Ovary (tissue), 3 donors: Measurements from ENCODE around the gene LRRC4C.

Experiments used
- CTCF ChIP-seq, 3 donors: fragments of 450-650 bp in 2 of 3; fragments of 200-600 bp in 1 of 3; IDR thresholded peaks; one replicate each; pipeline versions ENCODE4 v1.5.1 to v1.8.0; 2016 to 2022; ENCODE audit warnings: antibody characterized with exemption in 3 of 3, mild to moderate bottlenecking in 1 of 3
- POLR2A ChIP-seq: fragments of 450-650 bp; IDR thresholded peaks from one replicate; pipeline ENCODE4 v1.6.1; 2017; ENCODE audit warnings: antibody characterized with exemption, mild to moderate bottlenecking, moderate library complexity
- donor health status: DM: no; HTN: no; CAD: no.

GRCh38 chr11:41245704-41246398, 213.6 kb downstream of the LRRC4C start:
- TF ChIP-seq POLR2A (no peak), CTCF (IDR thresholded peaks at IDR 0.05) (no peak)
